ENCODE data around the gene SLC8A1.
A peak's percentile ranks its signal among the peaks of the same experiment; 100 is the strongest.

Gene SLC8A1

GRCh38 chr2:40457837-40458236 is 5.9 kb upstream of the SLC8A1 start:
- no peak for DNase-seq

- DNase-seq = no peak
Observed at GRCh38 chr2:40457366-40457765, 5.5 kb upstream of the SLC8A1 start.

GRCh38 chr2:40456926-40457325 is 5.0 kb upstream of the SLC8A1 start:
- no peak for DNase-seq

- DNase-seq = no peak
Observed at GRCh38 chr2:40455661-40456060, 3.8 kb upstream of the SLC8A1 start.

- no peak for DNase-seq
Observed at GRCh38 chr2:40454321-40454720, 2.4 kb upstream of the SLC8A1 start.

GRCh38 chr2:40452786-40453185 is 896 bp upstream of the SLC8A1 start:
- DNase-seq = no peak

GRCh38 chr2:40450796-40451430 is 977 bp downstream of the SLC8A1 start:
- DNase-seq = peak; percentile 51

GRCh38 chr2:40450066-40450795 is 1.7 kb downstream of the SLC8A1 start:
- peak; percentile 73 for DNase-seq

GRCh38 chr2:40448476-40449079 is 3.3 kb downstream of the SLC8A1 start:
- DNase-seq = peak; percentile 78

GRCh38 chr2:40445467-40445866 is 6.4 kb downstream of the SLC8A1 start:
- DNase-seq = no peak

- no peak for DNase-seq
Observed at GRCh38 chr2:40440835-40441234, 11.1 kb downstream of the SLC8A1 start.

- no peak for DNase-seq
Observed at GRCh38 chr2:40439473-40439872, 12.4 kb downstream of the SLC8A1 start.

- DNase-seq = no peak
Observed at GRCh38 chr2:40436093-40436475, 15.8 kb downstream of the SLC8A1 start.

GRCh38 chr2:40435426-40436092 is 16.3 kb downstream of the SLC8A1 start:
- DNase-seq = no peak

GRCh38 chr2:40434731-40435271 is 17.1 kb downstream of the SLC8A1 start:
- DNase-seq = no peak

GRCh38 chr2:40433736-40434135 is 18.2 kb downstream of the SLC8A1 start:
- peak; percentile 19 for DNase-seq

GRCh38 chr2:40432921-40433483 is 18.9 kb downstream of the SLC8A1 start:
- DNase-seq = no peak

- DNase-seq = no peak
Observed at GRCh38 chr2:40431600-40431955, 20.3 kb downstream of the SLC8A1 start.

- no peak for DNase-seq
Observed at GRCh38 chr2:40430776-40431599, 20.9 kb downstream of the SLC8A1 start.

GRCh38 chr2:40428439-40428838 is 23.5 kb downstream of the SLC8A1 start:
- DNase-seq = no peak

- DNase-seq = no peak
Observed at GRCh38 chr2:40421631-40422297, 30.1 kb downstream of the SLC8A1 start.

GRCh38 chr2:40420478-40420877 is 31.4 kb downstream of the SLC8A1 start:
- DNase-seq = no peak
